Measurements from ENCODE around the gene NKX2-1. TPM values are rescaled to one million over a fixed set of nuclear protein-coding genes. Genes with fewer than 3 reads are reported as not detected.
"Not testable (repeated sequence)": the region's sequence is repeated elsewhere in the genome, so short reads cannot be mapped to it uniquely, and the experiment has no call there.

The NKX2-1 gene
- total RNA-seq, result not detected in 3 replicates

DNA sequence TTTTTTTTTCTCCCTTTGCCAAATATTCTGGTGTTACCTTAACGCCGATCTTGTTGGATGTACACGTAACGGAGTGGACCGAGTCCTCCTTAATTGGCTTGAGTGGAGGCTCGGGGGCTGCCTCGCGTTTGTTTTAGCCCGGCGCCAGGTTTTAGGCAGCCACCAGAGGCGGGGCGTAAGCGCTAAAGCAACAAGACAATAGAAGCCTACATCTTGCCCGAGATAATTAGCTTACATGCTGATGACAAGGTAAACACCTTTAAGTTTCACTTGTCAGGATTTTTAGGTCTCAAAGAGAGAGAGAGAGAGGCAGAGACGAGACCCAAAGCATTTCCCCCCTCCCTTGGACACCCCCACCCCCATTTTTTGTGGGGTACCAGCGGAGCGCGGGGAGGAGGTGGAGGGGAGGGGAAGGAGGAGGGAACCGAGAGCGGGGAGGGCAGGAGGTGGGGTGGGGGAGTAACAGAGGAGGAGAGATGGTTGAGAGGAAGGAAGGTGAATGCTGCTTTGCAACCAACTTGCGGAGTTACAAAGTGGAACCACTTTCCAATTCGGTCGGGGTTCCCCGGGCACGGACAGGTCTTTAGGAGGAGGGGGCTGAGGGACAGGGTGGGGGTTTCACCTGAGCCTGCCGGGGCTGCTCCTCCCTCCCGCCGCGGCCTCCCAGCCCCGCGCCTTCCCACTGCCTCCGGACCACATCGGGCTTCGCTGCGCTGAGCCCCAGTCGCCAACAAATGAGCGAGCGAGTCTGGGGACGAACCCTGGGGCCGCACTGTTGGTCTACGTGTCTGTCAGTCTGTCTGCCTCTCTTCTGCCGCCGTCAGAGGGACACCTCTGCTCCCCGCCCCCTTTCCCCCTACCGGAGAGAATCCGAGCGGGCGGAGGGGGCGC, at the start of gene NKX2-1:
TSS of gene NKX2-1 (minus strand) at position 802 of the 891 bp plus-strand sequence. CDS start at position 699, 103 bp downstream.
- peaks cover 97% of the 10 kb centered on the region for H3K27me3 Mint-ChIP-seq (ENCODE audit: low read depth)
- peaks cover 8% of the 10 kb centered on the region for H3K4me1 Mint-ChIP-seq
- TF ChIP-seq CTCF (IDR thresholded peaks at IDR 0.05; ENCODE audit: unreplicated experiment), result no peak
- no peaks in the 10 kb centered on the region for H3K36me3 Mint-ChIP-seq
- DNase-seq (ENCODE audit: low spot score in 2 of 2, unreplicated experiment in 2 of 2), result no peak
- peak within 1 kb of the TSS; percentile 41 for H3K4me3 Mint-ChIP-seq
- no peaks in the 10 kb centered on the region for H3K9me3 Mint-ChIP-seq
- H3K27ac Mint-ChIP-seq, result no peak within 1 kb of the TSS

DNA sequence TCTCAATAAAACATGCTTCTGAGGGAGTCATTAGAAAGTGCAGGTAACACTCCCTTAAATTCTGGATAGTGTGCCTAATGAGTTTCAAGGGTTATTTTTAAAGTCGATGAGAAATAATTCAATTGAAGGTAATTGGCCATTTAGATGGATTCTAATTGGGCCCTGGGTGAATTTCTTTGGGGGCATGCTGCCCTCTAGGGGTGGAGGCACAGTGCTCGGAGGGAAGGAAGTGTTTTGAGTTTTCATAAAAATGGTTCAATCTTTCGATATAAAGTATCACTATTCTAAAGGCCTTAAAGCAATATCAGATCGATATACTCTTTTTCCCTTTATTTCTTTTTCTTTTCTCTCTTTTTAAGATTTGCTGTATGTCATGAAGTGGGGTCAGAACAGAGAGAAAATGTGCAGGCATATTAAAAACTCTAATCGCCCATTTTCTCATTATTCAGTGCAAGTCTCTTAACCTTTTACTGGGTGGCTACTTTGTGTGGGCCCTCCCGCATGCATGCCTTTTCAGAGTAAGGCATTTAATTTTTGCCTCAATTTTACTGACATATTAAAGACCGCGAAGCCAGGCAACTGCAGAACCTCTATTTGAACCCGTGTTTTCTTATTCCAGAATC, 36.9 kb upstream of the NKX2-1 start:
- TF ChIP-seq CTCF (IDR thresholded peaks at IDR 0.05; ENCODE audit: unreplicated experiment), result peak; percentile 55
- no peaks in the 10 kb centered on the region for H3K9me3 Mint-ChIP-seq
- no peaks in the 10 kb centered on the region for H3K4me1 Mint-ChIP-seq
- DNase-seq (ENCODE audit: low spot score in 2 of 2, unreplicated experiment in 2 of 2), result no peak
- H3K4me3 Mint-ChIP-seq, result no peak overlapping the region
- no peaks in the 10 kb centered on the region for H3K36me3 Mint-ChIP-seq
- peaks cover 45% of the 10 kb centered on the region for H3K27me3 Mint-ChIP-seq (ENCODE audit: low read depth)
- no peak overlapping the region for H3K27ac Mint-ChIP-seq

DNA sequence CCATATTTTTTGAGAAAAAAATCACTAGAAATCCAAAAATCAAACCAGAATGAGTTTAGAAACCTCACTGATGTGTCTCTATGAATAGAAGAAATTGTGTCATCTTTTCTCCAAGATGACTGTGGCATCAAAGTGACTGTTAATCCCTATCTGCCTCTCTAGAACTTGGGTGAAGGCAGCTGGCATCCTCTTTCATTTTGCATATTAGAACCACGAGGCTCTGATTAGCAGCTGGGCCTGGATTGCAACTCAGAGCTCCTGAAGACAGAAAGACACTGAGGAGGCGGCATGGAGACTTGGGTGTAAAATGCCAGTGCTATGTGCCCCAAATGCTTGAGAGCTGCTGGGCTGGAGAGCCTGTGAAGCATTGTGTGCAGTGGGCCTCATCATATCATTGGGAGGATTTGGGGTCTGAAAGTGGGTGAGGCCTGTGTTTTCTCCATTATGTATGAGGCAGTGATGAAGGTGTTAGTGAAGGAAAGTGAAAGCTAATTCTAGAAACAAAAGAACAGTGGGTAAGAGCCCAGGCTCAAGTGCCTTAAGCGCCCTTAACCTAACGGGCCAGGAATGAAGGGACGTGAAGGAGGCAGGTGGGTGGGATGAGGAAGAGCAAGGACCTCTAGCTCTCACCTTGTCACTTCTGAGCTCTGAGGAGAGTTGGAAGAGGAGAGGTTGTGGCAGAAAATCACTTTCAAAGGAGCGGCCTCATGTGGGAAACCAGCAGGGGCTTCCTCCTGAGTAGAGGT, 36.1 kb upstream of the NKX2-1 start:
- no peak for DNase-seq (ENCODE audit: low spot score in 2 of 2, unreplicated experiment in 2 of 2)
- no peaks in the 10 kb centered on the region for H3K9me3 Mint-ChIP-seq
- no peak for TF ChIP-seq CTCF (IDR thresholded peaks at IDR 0.05; ENCODE audit: unreplicated experiment)
- no peak overlapping the region for H3K4me3 Mint-ChIP-seq
- no peak overlapping the region for H3K27ac Mint-ChIP-seq
- H3K4me1 Mint-ChIP-seq, result no peaks in the 10 kb centered on the region
- no peaks in the 10 kb centered on the region for H3K36me3 Mint-ChIP-seq
- H3K27me3 Mint-ChIP-seq (ENCODE audit: low read depth), result peaks cover 41% of the 10 kb centered on the region

DNA sequence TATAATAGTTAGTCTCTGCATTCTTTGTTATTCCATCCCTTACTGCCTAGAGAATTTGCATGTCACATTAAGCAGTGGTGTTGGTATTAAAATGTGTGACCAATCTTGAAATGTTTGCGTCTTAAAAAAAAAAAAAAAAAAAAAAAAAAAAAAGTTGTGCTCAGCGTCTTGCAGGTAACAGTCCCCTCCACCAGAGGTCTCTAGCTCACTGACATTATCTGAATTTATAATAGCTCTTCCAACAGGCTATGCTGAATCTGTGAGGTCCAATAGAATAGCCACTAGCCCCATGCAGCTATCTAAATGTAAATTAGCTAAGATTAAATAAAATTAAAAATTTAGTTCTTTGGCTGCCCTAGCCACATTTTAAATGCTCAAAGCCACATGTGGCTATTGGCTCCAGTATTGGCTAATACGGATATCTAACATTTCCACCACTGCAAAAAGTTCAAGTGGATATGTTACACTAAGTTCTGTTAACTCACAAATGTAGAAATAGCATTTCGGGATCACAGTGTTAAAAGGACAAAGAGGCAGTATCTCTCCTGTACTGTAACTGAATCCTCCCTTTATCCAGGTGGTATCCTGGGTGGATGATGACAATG, 33.7 kb upstream of the NKX2-1 start:
- H3K4me1 Mint-ChIP-seq, result no peaks in the 10 kb centered on the region
- no peak overlapping the region for H3K27ac Mint-ChIP-seq
- H3K27me3 Mint-ChIP-seq (ENCODE audit: low read depth), result peaks cover 40% of the 10 kb centered on the region
- H3K9me3 Mint-ChIP-seq, result no peaks in the 10 kb centered on the region
- DNase-seq (ENCODE audit: low spot score in 2 of 2, unreplicated experiment in 2 of 2), result no peak
- peak; percentile 69 for TF ChIP-seq CTCF (IDR thresholded peaks at IDR 0.05; ENCODE audit: unreplicated experiment)
- no peaks in the 10 kb centered on the region for H3K36me3 Mint-ChIP-seq
- H3K4me3 Mint-ChIP-seq, result no peak overlapping the region

DNA sequence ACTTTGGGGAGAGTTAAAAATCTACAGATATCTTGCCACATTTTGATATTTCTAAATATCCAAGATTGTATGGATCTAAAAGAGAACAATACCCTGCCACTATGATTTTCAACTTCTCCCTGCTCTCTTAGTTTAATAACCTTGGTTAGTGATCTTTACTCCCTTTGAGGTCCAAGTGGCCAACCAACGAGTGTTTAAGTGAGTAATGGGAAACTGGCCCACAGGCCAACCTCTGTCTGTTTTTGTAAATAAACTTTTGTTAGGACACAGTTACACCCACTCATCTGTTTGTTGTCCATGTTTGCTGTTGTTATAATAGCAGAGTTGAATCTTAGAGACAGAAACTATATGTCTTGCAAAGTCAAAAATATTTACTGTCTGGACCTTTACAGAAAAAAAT, 30.9 kb upstream of the NKX2-1 start:
- Mint-ChIP-seq H3K4me3 (no peak overlapping the region), H3K27ac (no peak overlapping the region), H3K36me3 (no peaks in the 10 kb centered on the region), H3K27me3 (ENCODE audit: low read depth) (peaks cover 55% of the 10 kb centered on the region), H3K4me1 (no peaks in the 10 kb centered on the region), H3K9me3 (no peaks in the 10 kb centered on the region)
- no peak for DNase-seq (ENCODE audit: low spot score in 2 of 2, unreplicated experiment in 2 of 2)
- TF ChIP-seq CTCF (IDR thresholded peaks at IDR 0.05; ENCODE audit: unreplicated experiment), result no peak

GRCh38 chr14:36544280-36544679, 24.2 kb upstream of the NKX2-1 start:
- H3K4me1 Mint-ChIP-seq; H3K27ac Mint-ChIP-seq; H3K4me3 Mint-ChIP-seq; H3K36me3 Mint-ChIP-seq; H3K9me3 Mint-ChIP-seq; DNase-seq (ENCODE audit: low spot score in 2 of 2, unreplicated experiment in 2 of 2): not testable (repeated sequence)
- H3K27me3 Mint-ChIP-seq (ENCODE audit: low read depth), result peaks cover 81% of the 10 kb centered on the region

Data from mesothelial cell of epicardium (in vitro differentiated cells).